NB4 (cell line): ENCODE measurements around the gene CAP2.

Experiments used
- CTCF ChIP-seq: IDR thresholded peaks from one replicate; pipeline ENCODE4 v1.5.1; 2012; ENCODE audit warnings: low read depth, low read length
- MAX ChIP-seq: IDR thresholded peaks from 2 replicates; pipeline ENCODE4 v1.6.1; 2011; ENCODE audit warnings: low read depth, low read length
- MYC ChIP-seq: IDR thresholded peaks from 2 replicates; pipeline ENCODE4 v1.6.1; 2011; ENCODE audit warnings: low read depth, low read length
- POLR2A ChIP-seq: IDR thresholded peaks from 2 replicates; pipeline ENCODE4 v1.6.1; 2011; ENCODE audit warnings: mild to moderate bottlenecking; ENCODE audit not compliant: insufficient read length; ENCODE audit errors: extremely low read depth

GRCh38 chr6:17446713-17447112, 53.3 kb downstream of the CAP2 start:
- TF ChIP-seq CTCF, result no peak
- TF ChIP-seq MAX, result no peak
- no peak for TF ChIP-seq POLR2A
- TF ChIP-seq MYC, result no peak
